ENCODE data around the gene CLIC3. TPM values are rescaled to one million over a fixed set of nuclear protein-coding genes. Genes with fewer than 3 reads are reported as not detected.

Gene CLIC3
- polyA plus RNA-seq, 3 donors, result 0.29 to 0.57 (median 0.47) TPM

DNA sequence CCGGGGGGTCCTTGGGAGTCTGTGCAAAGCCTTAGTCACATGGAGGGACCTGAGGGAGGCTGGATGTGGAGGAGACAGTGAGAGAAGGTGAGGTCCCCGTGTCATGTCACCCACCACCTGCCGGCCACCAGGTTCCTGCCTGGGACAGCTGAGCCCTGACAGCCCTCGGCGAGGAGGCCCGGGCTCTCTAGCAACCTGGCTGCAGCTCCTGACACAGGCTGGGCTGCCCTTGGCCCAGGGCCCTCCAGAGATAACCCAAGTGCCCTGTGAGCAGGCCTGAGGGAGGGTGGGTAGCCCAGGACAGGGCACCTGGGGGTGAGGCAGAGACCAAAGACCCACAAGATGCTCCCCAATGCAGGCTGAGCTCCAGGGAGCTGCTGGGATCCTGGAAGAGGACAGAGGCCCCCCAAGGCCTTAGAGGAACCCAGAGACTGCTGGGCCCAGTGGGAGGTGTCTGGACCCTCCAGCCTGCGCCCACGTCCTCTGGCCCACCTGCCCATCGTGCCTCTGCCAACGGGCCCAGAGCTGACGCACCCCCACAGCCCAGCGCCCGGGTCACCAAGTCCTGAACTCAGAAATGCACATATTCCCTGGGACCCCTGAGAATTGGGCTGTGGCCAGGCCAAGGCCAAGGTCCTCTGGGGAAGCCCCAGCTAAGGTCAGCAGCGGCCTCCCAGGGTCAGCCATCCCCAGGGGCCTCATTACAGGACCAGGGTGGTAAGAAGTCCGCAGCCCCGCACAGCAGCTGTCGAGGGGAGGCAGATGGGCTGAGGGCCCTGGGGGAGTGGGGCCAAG, 27.8 kb downstream of the CLIC3 start:
- no peak for DNase-seq

DNA sequence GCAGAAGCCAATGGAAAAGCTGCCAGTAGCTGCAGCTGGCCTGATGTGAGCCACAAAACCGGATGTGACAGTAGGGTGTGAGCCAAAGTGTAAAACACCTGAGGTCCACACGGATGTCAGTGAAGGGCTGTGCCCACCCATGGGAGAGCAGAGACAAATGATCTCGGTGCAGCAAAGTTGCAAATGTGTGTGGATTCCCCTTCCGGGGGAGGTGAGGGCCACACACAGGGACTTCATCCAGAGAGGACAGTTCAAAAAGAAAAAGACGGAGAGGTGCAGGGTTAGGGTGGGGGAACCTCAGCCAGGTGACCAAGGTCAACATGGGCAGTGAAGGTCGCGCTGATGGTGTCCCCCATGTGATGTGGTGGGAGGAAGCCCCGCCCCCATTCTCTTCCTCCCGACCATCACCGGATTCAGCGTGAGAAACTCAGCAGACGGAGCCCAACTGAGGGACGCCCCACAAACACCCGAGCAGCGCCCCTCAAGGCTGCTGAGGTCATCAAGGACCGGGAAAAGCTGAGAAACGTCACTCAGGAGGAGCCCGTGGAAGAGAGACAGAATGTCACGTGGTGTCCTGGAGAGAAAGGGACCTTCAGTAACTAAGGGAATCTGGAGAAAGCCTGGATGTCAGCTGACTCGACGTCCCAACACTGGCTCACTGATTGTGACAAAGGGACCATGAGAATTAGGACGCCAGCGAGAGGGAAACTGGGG, 30.4 kb downstream of the CLIC3 start:
- no peak for DNase-seq

DNA sequence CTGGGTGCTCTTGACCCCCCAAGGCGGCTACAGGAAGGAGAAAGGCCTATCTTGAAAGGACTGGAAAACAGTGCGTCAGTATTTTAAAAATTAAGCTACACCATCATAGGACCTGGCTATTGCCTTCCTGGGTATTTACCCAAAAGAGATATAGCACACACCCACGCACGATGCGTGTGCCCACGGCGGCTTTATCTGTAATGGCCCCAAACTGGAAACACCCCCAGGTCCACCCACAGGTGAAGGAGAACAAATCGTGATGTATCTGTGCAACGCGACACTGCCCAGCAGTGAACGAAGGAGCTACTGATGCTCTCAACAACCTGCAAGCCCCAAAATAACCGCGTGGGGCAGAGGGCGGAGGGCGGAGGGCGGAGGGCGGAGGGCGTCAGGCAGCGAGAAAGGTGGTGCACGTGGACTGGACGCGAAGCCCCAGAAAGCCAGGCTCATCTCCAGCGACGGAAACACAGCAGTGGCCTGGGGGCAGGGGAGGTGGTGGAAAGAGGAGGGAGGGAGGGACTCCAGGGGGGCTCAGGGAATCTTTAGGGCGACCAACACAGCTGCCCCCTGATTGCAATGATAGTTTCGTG, 31.4 kb downstream of the CLIC3 start:
- no peak for DNase-seq

DNA sequence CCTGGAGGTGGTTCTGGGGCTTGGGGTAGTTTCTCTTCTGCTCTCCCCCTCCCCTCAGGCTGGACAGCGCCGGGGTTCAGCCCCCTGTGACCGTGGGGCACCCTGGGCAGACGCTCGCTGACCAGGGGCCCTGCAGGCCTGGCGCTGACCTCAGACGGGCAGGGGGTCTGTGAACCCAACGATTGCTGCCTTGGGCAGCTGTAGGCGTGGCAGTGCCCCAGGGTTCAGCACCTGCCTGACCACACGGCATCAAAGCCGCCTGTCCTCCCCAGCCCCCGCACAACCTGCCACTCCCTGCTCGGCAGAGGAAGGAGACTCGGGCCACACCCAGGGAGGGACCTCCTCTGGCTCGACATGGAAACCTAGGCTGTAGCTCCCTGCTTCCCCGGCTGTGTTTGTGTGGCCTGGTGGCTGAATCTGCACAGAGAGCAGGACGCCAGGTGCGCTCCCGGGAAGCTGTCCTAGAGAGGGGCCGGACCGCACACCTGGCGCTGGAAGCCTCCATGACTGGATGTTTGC, 32.1 kb downstream of the CLIC3 start:
- no peak for DNase-seq

DNA sequence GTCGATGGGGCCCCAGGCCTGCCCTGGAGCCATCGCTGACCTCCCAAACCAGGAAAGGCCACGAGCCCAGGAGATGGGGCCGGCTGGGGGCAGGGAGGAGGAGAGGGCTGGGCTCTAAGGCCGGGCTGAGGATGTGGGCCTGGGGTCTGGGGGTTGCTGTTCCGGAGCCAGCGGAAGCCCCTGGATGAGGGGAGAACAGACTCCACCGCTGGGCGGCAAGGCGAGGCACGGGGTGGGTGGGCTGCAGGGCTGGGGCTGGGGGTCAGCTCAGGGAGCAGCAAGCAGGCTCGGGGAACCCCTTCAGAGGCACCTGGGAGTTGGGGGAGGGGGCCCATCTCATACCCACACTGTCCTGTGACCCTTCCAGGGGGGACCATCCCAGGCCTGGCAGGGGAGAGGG, 32.6 kb downstream of the CLIC3 start:
- no peak for DNase-seq

DNA sequence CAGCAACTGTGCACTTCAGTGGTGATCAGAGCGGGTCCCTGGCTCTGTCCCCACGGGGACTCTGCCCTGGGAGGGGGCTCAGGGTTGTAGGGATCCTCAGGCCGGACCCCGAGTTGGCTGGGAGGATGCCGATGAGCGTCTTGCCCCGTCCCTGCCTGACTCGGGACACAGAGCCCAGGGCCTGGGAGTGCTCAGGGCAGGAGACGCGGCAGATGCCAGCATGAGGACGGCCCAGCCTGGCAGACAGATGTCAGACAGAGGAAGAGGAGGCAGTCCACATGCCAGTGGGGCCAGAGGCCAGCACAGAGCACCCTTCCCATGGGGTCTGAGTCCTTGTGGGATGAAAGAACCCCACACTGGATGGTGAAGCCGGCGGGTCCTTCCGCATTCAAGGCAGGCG, 33.0 kb downstream of the CLIC3 start:
- no peak for DNase-seq

DNA sequence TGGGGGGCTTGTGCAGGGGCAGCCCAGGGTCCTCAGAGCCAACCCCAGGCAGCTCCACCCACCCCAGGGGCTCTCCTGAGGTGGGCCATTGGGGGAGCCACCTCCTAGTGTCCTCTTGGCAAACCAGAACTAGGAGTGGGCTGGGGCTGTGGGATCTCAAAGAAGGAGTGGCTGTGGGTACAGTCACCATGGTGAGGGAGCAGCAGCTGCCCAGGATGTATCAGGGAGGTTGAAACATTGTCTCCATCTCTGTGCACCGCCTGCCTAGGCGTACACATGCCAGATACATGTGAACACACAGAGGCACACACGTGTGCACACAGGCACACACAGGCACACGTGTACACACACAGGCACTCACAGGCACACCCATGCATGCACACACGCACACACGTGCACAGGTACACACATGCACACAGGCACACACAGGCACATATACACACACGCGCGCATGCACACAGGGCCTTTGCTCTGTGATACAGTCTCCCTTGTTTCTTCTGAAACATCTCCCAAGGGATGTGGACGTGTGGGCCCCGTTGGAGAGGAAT, 33.6 kb downstream of the CLIC3 start:
- no peak for DNase-seq

DNA sequence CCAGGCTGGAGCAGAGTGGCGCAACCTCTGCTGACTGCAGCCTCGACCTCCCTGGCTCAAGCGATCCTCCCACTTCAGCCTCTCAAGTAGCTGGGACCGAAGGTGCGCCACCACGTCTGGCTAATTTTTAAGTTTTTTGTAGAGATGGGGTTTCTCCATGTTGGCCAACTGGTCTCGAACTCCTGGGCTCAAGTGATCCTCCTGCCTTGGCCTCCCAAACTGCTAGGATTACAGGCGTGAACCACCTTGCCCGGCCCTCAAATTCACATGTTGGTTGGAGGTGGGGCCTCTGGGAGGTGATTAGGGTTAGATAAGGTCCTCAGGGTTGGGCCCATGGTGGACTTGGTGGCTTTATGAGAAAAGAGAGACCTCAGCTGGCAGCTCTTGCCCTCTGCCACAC, 34.2 kb downstream of the CLIC3 start:
- no peak for DNase-seq

DNA sequence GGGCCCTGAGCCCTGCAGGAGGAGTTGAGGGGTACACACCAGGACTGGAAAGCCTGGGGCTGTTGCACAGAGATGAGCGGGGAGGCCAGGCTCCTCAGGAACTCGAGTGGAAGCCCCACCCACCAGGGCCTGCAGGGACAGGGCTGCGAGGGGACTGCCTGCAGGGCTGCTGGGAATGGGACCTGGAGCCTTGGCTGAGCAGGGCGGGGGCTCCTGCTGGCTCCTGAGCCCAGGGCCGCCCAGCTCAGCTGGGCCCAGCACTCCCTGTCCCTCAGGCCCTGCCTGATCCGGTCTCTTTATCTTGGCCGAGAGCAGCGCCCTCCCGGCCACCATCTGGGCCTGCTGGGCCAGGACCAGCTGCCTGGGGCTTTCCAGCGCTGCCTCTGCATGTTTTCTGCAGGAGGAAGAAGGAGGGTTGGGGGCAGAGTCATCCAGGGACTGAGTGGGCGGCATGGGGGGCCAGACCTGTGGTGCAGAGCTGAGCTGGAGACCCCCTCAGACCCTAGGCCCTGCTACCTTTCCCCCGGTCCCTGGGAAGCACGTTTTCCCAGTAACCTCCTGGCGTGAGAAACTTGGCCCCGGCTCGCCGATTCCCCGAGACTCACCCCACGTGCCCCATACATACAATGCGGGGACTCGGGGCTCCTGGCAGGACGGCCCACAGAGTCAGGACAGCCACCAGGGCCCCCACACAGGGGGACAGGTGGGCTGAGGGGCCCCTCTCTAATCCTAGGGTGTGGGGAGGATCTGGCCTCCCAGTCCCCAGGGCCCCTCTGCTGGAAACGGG, 34.9 kb downstream of the CLIC3 start:
- DNase-seq, result no peak

DNA sequence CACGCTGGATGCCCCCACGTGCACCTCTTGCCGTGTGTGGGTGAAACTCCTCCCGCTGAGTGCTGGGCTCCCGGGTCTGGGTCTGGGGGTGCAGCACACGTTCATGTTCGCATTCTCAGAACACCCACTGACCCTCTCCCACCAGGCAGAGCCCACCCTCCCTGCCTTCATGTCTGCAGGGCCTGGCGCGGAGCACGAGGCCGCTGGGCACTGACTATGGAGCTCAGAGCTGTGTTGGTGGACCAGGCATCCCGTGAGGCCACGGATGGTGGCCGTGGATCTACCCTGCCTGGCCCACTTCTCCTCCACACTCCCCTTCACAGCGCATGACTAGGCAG, 35.5 kb downstream of the CLIC3 start:
- no peak for DNase-seq

DNA sequence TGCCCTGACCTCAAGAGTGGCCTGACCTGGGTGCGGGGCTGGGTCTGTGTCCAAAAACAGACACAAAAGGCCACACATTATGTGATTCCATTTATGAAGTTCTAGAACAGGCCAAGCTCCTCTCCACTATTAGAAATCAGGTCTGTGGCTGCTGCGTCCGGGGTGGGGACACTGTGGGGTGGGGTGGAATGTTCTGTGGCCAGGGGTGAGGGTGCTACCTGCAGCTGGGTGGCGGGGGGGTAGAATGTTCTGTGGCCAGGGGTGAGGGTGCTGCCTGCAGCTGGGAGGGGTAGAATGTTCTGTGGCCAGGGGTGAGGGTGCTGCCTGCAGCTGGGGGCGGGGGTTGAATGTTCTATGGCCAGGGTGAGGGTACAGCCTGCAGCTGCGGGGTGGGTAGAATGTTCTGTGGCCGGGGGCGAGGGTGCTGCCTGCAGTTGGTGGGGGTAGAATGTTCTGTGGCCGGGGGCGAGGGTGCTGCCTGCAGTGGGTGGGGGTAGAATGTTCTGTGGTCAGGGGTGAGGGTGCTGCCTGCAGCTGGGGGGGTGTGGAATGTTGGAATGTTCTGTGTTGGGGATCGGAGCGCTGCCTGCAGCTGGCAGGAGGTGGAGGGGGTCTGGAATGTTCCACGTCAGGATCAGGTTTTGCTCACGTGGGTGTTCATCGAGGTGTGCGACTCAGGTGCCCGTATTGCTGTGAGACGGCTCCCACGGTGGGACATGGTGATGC, 36.0 kb downstream of the CLIC3 start:
- DNase-seq, result no peak

DNA sequence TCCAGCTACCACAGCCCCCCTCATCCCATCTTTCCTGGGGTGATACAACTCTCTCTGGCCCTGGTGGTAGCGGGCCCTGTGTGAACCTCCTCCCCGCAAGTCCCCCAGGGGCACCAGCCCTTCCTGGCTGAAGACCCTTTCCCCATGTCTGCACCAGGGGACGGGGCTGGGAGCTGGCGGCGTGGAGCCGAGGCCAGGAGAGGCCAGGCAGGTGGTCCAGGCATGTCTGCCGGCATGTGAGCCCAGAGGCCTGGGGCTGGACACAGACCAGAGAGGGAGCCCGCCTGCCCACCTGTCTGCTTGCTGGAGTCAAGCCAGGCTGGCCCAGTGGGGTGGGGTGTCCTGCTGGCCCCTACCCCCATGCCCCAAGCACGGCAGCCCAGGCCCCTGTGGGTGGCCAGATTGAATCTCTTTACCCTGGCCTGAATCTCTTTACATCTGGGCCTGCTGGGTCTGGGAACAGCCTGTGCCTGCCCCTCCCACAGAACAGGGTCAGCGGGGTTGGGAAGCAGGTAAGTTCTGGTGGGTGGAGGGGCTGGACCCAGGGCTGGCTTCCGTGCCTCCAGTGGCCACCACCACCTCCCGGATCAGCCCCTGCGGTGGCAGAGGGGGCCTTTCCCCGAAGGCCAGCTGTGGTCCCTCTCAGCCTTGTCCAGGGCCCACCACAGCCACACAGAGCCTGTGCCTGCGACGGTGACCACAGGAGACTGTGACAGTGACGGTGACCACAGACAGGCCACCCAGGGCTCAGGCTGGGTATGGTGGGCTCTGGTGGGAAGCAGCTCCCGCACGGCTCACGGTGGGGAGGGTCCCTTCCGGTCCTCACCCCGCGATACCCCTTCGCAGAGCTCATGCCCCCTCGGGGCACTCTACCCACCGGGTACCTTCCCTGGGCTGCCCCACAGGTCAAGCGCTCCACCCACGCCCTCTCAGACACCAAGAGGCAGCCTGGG, 37.2 kb downstream of the CLIC3 start:
- no peak for DNase-seq

DNA sequence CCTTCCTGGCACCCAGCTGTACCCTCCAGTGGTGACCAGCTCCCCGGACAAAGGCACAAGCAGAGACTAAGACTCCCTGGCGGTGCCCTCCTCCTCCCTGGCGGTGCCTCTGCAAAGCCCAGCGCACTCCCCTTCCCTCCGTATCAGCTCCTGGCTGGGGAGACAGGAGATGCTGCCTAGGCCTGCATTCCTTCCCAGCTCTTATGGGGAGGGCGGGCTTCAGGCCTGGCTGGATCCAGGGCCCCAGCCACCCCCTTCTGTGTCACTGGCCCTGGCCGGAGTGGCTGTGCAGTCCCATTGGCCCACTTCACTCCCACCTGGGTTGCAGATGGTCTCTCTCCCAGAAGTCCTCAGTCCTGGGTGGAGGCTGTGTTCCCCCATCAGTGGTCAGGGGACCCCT, 37.9 kb downstream of the CLIC3 start:
- no peak for DNase-seq

DNA sequence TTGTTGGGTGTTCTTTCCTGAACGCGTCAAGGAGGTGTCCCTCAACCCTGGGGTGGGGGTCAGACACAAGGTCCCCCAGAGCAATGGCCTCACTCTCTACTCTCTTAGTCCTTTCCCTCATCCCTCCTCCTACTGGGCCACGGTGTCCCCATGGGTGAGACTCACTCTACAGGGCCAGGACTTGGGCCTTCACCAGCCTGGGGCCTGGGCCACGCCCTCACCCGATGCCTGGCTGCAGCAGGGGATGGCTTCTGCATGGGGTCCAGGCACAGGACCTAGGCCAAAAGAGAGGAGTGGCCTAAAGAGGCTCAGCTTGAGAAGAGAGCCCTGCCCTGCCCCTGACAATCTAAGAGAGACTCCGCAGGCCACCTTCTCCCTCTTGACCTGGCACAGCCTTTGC, 38.5 kb downstream of the CLIC3 start:
- DNase-seq, result no peak

DNA sequence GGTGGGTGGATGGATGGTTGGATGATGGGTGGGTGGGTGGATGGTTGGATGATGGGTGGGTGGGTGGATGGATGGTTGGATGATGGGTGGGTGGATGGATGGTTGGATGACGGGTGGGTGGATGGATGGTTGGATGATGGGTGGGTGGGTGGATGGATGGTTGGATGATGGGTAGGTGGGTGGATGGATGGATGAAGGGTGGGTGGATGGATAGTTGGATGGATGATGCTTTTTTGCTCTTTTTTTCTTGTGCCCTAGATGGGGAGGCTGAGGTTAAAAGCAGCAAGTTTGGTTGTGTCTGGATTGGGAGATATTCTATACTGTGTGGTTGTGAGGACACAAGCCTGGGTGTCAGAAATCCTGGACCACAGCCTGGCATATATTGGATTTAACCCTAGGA, 38.9 kb downstream of the CLIC3 start:
- no peak for DNase-seq

DNA sequence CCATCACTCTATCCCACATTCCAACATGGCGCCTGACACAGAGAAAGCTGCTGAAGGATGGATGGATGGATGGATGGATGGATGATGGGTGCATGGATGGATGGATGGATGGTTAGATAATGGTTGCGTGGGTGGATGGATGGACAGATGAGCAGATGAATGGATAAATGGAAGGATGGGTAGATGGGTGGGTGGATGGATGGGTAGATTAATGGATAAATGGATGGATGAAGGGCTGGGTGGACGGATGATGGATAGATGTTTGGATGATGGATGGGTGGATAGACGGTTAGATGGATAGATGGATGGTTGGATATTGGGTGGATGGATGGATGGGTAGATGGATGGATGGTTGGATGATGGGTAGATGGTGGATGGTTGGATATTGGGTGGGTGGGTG, 39.8 kb downstream of the CLIC3 start:
- no peak for DNase-seq

DNA sequence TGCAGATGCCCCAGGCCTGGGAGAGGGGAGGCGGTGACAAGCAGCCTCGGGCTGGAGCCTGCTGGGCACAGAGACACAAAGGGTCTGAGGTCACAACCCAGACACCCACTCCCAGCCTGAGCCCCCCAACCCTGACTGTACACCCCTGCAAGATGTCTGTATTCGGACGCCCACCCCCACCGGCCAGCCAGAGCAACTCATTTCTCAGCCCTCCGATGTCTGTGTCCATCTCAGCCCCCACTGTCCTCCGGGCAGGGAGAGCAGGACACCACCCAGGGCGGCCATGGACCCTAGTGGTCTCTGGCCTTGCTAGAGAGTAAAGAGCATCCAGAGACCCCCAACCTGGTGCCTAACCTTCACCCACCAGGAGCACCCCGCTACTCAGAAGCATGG, 40.4 kb downstream of the CLIC3 start:
- no peak for DNase-seq

DNA sequence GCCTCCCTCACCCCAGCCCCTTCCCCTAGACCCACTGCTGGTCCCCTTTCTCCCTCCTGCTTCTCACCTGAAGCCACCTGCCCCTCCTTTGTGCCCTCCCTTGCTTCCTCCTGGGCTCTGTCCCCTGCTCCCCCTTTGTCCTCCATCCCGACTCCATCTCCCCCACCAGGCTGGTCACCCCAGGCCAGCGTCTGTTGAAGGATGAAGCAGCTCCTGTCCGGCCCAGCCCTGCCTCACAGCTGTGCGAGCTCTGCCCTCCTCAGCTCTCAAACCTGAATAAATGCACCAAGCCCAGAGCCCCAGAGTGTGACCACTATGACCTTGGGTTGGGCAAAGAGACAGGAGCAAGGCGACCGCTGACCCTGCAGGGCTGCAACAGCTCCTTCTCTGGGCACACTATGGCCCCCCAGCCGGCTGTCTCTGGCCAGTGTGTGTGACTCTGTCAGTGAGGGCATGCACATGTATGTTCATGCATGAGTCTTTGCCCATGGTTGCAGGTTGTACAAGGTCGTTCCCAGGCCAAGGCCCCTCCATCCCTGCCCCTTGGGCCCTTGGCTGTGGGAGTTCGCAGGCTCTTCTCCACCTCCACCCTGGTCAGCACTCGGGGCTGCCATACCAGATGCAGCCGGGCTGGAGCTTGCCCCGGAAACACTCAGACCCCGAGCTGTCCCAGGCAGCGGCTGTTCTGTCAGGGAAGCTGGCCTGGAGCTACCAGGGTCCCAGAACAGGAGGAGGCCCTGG, 41.0 kb downstream of the CLIC3 start:
- DNase-seq, result no peak
